D721Med (cell line): ENCODE data around the gene STH.
"Not testable (repeated sequence)": the region's sequence is repeated elsewhere in the genome, so short reads cannot be mapped to it uniquely, and the experiment has no call there.

Experiments used
- DNase-seq: peaks from one replicate; pipeline ENCODE4 v3.0.0; 2011; ENCODE audit warnings: low spot score; ENCODE audit not compliant: insufficient read length
- FAIRE-seq: peaks from 2 replicates; lab custom pipeline; 2011; peaks lifted over from hg19 to GRCh38; lab: Jason Lieb, UNC
- TF ChIP-seq, protein P1 (sequence below): IDR thresholded peaks from 2 replicates; pipeline ENCODE4 v1.5.1; 2012; ENCODE audit warnings: mild to moderate bottlenecking, control low read depth; ENCODE audit not compliant: insufficient read depth; ENCODE audit errors: missing control alignments

The STH gene

DNA sequence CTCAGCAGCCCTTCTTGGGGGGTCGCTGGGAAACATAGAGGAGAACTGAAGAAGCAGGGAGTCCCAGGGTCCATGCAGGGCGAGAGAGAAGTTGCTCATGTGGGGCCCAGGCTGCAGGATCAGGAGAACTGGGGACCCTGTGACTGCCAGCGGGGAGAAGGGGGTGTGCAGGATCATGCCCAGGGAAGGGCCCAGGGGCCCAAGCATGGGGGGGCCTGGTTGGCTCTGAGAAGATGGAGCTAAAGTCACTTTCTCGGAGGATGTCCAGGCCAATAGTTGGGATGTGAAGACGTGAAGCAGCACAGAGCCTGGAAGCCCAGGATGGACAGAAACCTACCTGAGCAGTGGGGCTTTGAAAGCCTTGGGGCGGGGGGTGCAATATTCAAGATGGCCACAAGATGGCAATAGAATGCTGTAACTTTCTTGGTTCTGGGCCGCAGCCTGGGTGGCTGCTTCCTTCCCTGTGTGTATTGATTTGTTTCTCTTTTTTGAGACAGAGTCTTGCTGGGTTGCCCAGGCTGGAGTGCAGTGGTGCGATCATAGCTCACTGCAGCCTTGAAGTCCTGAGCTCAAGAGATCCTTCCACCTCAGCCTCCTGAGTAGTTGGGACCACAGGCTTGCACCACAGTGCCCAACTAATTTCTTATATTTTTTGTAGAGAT is 3.4 kb downstream of the STH start:
- DNase-seq (no peak), FAIRE-seq (no peak)
- TF ChIP-seq, protein P1, sequence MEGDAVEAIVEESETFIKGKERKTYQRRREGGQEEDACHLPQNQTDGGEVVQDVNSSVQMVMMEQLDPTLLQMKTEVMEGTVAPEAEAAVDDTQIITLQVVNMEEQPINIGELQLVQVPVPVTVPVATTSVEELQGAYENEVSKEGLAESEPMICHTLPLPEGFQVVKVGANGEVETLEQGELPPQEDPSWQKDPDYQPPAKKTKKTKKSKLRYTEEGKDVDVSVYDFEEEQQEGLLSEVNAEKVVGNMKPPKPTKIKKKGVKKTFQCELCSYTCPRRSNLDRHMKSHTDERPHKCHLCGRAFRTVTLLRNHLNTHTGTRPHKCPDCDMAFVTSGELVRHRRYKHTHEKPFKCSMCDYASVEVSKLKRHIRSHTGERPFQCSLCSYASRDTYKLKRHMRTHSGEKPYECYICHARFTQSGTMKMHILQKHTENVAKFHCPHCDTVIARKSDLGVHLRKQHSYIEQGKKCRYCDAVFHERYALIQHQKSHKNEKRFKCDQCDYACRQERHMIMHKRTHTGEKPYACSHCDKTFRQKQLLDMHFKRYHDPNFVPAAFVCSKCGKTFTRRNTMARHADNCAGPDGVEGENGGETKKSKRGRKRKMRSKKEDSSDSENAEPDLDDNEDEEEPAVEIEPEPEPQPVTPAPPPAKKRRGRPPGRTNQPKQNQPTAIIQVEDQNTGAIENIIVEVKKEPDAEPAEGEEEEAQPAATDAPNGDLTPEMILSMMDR: peak; percentile 98

DNA sequence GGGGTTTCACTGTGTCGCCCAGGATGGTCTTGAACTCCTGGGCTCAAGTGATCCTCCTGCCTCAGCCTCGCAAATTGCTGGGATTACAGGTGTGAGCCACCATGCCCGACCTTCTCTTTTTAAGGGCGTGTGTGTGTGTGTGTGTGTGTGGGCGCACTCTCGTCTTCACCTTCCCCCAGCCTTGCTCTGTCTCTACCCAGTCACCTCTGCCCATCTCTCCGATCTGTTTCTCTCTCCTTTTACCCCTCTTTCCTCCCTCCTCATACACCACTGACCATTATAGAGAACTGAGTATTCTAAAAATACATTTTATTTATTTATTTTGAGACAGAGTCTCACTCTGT is 3.9 kb downstream of the STH start:
- no peak for DNase-seq
- no peak for FAIRE-seq
- TF ChIP-seq, protein P1: no peak

DNA sequence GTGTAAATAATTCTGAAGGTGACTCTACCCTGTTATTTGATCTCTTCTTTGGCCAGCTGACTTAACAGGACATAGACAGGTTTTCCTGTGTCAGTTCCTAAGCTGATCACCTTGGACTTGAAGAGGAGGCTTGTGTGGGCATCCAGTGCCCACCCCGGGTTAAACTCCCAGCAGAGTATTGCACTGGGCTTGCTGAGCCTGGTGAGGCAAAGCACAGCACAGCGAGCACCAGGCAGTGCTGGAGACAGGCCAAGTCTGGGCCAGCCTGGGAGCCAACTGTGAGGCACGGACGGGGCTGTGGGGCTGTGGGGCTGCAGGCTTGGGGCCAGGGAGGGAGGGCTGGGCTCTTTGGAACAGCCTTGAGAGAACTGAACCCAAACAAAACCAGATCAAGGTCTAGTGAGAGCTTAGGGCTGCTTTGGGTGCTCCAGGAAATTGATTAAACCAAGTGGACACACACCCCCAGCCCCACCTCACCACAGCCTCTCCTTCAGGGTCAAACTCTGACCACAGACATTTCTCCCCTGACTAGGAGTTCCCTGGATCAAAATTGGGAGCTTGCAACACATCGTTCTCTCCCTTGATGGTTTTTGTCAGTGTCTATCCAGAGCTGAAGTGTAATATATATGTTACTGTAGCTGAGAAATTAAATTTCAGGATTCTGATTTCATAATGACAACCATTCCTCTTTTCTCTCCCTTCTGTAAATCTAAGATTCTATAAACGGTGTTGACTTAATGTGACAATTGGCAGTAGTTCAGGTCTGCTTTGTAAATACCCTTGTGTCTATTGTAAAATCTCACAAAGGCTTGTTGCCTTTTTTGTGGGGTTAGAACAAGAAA is 5.1 kb downstream of the STH start:
- TF ChIP-seq, protein P1: no peak
- FAIRE-seq (no peak), DNase-seq (no peak)

DNA sequence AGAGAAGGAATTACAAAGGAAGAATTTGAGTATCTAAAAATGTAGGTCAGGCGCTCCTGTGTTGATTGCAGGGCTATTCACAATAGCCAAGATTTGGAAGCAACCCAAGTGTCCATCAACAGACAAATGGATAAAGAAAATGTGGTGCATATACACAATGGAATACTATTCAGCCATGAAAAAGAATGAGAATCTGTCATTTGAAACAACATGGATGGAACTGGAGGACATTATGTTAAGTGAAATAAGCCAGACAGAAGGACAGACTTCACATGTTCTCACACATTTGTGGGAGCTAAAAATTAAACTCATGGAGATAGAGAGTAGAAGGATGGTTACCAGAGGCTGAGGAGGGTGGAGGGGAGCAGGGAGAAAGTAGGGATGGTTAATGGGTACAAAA is 7.0 kb downstream of the STH start:
- DNase-seq, FAIRE-seq: not testable (repeated sequence)

DNA sequence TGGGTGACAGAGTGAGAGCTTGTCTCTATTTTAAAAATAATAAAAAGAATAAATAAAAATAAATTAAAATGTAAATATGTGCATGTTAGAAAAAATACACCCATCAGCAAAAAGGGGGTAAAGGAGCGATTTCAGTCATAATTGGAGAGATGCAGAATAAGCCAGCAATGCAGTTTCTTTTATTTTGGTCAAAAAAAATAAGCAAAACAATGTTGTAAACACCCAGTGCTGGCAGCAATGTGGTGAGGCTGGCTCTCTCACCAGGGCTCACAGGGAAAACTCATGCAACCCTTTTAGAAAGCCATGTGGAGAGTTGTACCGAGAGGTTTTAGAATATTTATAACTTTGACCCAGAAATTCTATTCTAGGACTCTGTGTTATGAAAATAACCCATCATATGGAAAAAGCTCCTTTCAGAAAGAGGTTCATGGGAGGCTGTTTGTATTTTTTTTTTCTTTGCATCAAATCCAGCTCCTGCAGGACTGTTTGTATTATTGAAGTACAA is 8.5 kb downstream of the STH start:
- FAIRE-seq (no peak), DNase-seq (no peak)
- TF ChIP-seq, protein P1: no peak

DNA sequence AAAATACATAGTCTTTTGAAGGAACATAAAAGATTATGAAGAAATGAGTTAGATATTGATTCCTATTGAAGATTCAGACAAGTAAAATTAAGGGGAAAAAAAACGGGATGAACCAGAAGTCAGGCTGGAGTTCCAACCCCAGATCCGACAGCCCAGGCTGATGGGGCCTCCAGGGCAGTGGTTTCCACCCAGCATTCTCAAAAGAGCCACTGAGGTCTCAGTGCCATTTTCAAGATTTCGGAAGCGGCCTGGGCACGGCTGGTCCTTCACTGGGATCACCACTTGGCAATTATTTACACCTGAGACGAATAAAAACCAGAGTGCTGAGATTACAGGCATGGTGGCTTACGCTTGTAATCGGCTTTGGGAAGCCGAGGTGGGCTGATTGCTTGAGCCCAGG is 9.5 kb downstream of the STH start:
- FAIRE-seq (no peak), DNase-seq (peak; percentile 57)
- TF ChIP-seq, protein P1: no peak

DNA sequence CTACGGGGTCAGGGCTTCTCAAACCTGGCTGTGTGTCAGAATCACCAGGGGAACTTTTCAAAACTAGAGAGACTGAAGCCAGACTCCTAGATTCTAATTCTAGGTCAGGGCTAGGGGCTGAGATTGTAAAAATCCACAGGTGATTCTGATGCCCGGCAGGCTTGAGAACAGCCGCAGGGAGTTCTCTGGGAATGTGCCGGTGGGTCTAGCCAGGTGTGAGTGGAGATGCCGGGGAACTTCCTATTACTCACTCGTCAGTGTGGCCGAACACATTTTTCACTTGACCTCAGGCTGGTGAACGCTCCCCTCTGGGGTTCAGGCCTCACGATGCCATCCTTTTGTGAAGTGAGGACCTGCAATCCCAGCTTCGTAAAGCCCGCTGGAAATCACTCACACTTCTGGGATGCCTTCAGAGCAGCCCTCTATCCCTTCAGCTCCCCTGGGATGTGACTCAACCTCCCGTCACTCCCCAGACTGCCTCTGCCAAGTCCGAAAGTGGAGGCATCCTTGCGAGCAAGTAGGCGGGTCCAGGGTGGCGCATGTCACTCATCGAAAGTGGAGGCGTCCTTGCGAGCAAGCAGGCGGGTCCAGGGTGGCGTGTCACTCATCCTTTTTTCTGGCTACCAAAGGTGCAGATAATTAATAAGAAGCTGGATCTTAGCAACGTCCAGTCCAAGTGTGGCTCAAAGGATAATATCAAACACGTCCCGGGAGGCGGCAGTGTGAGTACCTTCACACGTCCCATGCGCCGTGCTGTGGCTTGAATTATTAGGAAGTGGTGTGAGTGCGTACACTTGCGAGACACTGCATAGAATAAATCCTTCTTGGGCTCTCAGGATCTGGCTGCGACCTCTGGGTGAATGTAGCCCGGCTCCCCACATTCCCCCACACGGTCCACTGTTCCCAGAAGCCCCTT is 10.9 kb downstream of the STH start:
- TF ChIP-seq, protein P1: no peak
- FAIRE-seq: no peak
- no peak for DNase-seq
